Occipital lobe (tissue), 2 donors: Measurements from ENCODE around the gene DRD4. TPM values are rescaled to one million over a fixed set of nuclear protein-coding genes. Genes with fewer than 3 reads are reported as not detected.

Experiments
- DNase-seq: peaks from one replicate; lab custom pipeline; 2025; lab: John Stamatoyannopoulos, UW
- total RNA-seq: library from RNA; depleted of rRNA; stranded (reverse); fragments of >200 nt; gene quantifications from one replicate; pipeline ENCODE4 v1.2.3, GENCODE V29; 2014

Gene DRD4
- total RNA-seq: 0.16 TPM

GRCh38 chr11:636511-637332 is at the start of gene DRD4:
DRD4 (plus strand) TSS chr11:637269; CDS start chr11:637305, 36 bp downstream.
- no peak for DNase-seq

GRCh38 chr11:587546-587945 is 49.5 kb upstream of the DRD4 start:
- no peak for DNase-seq

DNA sequence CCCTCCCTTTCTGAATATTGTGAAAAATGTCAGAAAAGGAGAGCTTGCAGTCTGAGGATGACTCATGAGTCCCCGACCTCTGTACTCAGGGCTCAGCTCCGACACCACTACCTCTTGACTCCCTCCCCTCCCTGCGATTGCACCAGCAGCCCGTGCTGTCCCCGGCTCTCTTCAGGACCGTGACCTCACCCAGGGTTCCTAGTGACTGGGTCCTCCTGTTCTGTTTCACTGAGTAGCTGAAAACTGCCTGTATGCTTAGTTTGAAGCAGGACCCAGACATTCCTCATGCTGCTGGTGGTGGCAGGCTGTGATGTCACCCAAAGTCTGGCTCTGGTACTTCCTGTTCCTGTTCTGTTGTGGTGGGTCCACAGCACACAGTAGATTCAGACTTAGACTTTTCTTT is 49.1 kb upstream of the DRD4 start:
- no peak for DNase-seq

- no peak for DNase-seq
Measured at GRCh38 chr11:589798-590197, 47.3 kb upstream of the DRD4 start.

DNA sequence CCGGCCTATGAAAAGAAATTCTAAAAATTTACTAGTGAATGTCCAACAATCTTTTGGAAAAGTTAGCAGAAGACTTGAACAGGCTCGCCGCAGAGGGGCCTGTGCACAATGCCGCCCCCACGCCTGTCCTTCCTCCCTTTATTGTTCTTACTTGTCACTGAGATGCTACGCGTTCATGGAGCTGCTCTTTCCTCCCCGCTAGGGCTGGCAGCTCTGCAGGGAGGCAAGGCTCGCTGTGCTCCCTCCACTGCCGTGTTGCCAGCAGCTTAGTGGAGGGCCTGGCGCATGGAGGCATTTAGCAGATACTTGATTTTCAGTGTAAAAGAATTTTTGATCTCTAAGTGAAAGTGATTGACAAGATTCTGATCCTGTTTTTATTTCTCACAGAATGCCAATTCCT is 46.1 kb upstream of the DRD4 start:
- DNase-seq: no peak

- no peak for DNase-seq
Measured at GRCh38 chr11:592501-592900, 44.6 kb upstream of the DRD4 start.

DNA sequence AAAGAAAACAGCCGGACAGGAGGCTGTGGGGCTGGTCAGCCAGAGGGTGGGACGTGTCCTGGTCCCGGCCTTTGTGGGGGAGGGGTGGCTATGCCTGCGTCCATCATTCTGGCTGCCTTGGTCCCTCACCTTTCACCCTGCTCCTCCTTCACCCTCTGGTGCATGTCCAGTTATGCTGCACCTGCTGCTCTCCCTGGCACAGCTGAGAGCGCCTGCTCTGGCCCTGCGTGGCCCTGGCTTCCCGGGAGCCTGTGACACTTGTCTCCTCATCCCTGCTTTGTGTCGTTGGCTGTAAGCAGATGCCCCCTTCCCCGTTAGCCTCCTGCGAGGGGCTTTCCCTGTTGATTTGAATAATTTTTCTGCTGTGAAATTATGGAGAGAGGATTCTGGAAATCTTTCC is 44.2 kb upstream of the DRD4 start:
- no peak for DNase-seq

GRCh38 chr11:593347-593746 is 43.7 kb upstream of the DRD4 start:
- DNase-seq: no peak

- no peak for DNase-seq
Measured at GRCh38 chr11:595400-595799, 41.7 kb upstream of the DRD4 start.

DNA sequence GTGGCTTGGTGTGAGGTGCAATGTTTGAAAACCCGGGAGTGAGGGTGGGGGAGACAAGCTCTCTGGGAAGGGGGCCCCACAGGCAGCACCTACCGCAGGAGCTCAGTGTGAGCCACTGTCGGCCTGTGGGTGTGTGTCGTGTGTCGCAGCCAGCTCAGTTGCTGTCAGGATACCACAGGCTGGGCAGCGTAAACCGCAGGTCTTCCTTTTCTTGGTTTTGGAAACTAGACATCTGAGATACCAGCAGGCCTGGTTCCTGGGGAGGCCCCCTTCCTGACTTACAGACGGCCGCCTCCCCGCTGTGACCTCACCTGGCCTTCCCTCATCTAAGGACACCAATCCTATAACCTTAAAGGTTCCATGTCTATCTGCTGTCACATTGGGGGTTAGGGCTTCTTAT is 40.7 kb upstream of the DRD4 start:
- no peak for DNase-seq

DNA sequence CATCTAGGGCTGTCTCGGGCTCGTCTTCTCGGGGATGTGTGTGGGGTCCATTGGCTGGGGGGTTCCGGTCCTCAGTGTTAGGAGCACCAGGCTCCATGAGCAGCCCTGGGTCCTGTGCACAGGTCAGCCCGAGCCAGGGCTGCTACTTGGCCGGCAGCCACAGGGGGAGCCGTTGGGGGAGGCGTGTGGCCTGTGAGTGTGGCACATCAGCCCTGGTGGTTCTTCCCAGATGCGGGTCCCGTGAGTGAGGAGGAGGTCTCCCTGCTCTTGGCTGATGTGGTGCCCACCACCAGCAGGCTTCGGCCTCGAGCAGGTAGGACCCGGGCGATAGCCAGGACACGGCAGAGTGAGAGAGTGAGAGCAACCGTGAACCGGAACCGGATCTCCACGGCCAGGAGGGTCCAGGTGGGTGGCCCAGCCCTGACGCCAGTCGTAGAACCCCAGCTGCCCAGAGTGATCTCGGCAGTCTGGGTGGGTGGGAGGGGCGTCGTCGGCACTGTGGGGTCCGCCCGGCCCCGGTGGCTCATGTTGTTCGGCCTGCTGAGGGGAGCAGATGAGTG is 39.8 kb upstream of the DRD4 start:
- no peak for DNase-seq

DNA sequence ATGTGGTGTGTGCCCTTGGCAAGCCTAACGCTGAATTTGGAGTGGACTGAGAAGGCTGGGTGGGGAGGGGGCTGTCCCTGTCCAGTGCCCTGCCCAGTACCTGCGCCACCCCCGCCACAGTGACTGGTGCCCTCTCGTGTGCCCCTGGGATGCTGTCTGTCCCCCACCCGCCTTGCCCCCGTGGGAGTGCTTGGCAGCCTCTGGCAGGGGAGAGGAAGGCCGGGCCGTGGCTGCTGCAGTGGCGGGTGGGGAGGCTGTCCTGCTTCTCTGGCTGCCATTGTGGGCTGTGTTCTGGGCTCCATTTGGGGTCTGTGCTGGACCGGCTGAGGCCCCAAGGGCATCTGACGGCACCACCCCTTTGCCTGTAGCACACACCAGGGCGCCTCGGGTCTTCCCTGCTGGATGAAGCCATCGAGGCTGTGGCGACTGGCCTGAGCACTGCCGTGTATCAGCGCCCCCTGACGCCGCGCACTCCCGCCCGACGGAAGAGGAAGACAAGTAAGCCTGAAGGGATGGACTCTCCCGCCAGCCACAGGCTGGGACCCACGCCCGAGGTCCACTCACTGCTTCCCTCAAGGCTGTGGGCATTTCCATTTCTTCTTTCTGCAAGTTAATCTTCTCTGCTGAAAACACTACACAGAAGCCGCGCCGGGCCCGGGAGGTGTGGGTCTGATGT is 38.9 kb upstream of the DRD4 start:
- DNase-seq: no peak

DNA sequence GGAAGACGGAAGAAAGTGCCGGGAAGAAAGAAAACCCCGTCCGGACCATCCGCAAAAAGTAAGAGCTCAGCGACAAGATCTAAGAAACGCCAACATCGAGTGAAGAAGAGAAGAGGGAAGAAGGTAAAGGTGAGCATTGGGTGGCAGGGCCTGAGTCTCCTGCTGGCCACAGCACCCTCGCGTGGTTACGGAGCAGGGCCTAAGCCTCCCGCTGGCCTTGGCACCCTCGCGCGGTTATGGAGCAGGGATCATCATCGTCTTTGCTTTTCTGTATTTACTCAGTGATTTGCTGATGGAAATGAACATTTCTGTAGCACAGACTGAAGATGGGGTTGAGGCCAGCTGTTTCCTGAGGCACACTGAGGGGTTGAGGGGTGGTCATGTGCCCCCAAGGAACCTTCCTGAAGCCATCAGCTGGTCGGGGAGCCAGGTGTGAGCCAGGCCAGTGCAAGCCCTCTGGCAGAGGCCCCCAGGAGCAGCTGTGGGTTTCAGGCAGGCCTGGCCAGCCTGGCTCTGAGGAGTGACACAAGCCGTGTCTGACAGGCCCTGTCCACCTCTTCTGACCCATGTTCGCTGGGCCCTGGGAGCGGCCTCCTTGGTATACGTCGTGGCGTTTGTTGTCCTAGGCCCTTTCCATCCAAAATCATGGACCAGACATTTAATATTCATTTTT is 35.4 kb upstream of the DRD4 start:
- no peak for DNase-seq

- DNase-seq: no peak
Measured at GRCh38 chr11:603154-603553, 33.9 kb upstream of the DRD4 start.

GRCh38 chr11:605286-606129 is 31.6 kb upstream of the DRD4 start:
- no peak for DNase-seq

DNA sequence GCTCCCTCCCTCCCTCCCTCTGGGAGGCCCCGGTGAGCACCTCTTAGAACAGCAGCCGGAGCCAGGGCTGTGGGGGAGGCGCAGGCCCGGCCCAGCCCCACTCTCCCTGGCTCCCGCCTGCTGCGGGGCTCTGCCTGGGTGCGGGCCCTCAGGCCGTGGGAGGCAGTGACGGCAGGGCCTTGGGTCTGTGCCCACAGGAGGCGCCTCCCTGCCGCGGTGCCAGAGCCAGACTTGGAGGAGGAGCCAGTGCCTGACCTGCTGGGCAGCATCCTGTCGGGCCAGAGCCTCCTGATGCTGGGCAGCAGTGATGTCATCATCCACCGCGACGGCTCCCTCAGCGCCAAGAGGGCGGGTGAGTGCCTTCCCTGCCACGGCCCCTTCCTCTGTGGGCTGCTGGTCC is 30.8 kb upstream of the DRD4 start:
- peak; percentile 25 for DNase-seq

- DNase-seq: no peak
Measured at GRCh38 chr11:607020-607780, 29.9 kb upstream of the DRD4 start.

- no peak for DNase-seq
Measured at GRCh38 chr11:607971-608659, 29.0 kb upstream of the DRD4 start.

DNA sequence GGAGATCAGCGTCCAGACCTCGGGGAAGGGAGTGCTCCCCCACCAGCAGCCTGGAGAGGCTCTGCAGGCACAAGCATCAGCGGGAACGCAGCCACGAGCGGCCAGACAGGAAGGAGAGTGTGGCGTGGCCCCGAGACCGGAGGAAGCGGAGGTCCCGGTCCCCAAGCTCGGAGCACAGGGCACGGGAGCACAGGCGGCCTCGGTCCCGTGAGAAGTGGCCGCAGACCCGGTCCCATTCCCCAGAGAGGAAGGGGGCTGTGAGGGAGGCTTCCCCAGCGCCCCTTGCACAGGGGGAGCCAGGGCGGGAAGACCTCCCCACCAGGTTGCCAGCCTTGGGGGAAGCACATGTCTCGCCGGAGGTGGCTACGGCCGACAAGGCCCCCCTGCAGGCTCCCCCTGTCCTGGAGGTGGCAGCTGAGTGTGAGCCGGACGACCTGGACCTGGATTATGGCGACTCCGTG is 28.2 kb upstream of the DRD4 start:
- no peak for DNase-seq

DNA sequence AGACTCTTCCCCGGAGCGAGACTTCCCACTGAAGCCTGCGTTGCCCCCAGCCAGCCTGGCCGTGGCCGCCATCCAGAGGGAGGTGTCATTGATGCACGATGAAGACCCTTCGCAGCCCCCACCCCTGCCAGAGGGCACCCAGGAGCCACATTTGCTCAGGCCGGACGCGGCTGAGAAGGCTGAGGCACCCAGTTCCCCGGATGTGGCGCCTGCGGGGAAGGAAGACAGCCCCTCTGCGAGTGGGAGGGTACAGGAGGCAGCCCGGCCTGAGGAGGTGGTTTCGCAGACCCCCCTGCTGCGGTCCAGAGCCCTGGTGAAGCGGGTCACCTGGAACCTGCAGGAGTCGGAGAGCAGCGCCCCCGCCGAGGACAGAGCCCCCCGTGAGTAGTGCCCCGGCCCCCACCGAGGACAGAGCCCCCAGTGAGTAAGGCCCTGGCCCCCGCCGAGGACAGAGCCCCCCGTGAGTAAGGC is 27.7 kb upstream of the DRD4 start:
- no peak for DNase-seq
